Brain microvascular endothelial cell (primary cell): ENCODE results near the gene LTB.

Experiments used
- DNase-seq: peaks from one replicate; pipeline ENCODE4 v3.0.0-alpha.2; 2020
- H3K27ac ChIP-seq: fragments of 250-450 bp; sonication (Bioruptor Pico); 2 replicates; pipeline ENCODE4 v1.5.1; 2020; ENCODE audit warnings: mild to moderate bottlenecking, moderate library complexity
- H3K27me3 ChIP-seq: fragments of 250-450 bp; sonication (Bioruptor Pico); replicated peaks from 2 replicates; pipeline ENCODE4 v1.5.1; 2020; ENCODE audit warnings: mild to moderate bottlenecking
- H3K36me3 ChIP-seq: fragments of 250-450 bp; sonication (Bioruptor Pico); replicated peaks from 2 replicates; pipeline ENCODE4 v1.5.1; 2020; ENCODE audit warnings: mild to moderate bottlenecking
- H3K4me3 ChIP-seq: 2 replicates; pipeline ENCODE4 v1.5.1; 2011; ENCODE audit warnings: low read depth, mild to moderate bottlenecking, control low read depth, low read length, moderate library complexity
- in situ Hi-C: cut with HindIII; loops from 2 replicates; pipeline ENCODE4 v1.10.0; 2017; ENCODE audit warnings: low sequenced_read_pairs, low pct_ligation_motif_present
- TF ChIP-seq, protein P1 (sequence below): IDR thresholded peaks from 2 replicates; pipeline ENCODE4 v1.5.1; 2011; ENCODE audit warnings: low read depth, mild to moderate bottlenecking, moderate library complexity, low read length, control low read depth, inconsistent platforms; ENCODE audit errors: missing control alignments

The LTB gene, protein sequence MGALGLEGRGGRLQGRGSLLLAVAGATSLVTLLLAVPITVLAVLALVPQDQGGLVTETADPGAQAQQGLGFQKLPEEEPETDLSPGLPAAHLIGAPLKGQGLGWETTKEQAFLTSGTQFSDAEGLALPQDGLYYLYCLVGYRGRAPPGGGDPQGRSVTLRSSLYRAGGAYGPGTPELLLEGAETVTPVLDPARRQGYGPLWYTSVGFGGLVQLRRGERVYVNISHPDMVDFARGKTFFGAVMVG

DNA sequence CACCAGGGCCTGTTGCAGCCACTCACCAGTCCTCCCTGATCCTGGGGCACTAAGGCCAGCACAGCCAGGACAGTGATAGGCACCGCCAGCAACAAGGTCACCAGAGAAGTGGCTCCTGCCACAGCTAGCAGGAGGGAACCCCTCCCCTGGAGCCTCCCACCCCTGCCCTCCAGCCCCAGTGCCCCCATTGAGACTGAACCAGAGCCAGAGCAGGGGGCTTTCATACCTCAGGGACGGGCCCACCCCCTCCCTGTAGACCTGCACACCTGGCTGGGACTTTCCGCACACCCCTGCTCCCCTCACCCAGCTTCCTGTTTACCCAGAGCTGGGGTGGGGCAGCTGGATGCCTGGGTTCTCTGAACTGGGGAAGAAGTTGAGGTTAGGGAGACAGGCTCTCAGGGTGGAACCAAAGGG is at the start of gene LTB:
Gene LTB (minus strand): TSS at position 195 of the 414 bp plus-strand sequence. CDS start 7 bp downstream, at position 188.
- DNase-seq = no peak
- TF ChIP-seq, protein P1, sequence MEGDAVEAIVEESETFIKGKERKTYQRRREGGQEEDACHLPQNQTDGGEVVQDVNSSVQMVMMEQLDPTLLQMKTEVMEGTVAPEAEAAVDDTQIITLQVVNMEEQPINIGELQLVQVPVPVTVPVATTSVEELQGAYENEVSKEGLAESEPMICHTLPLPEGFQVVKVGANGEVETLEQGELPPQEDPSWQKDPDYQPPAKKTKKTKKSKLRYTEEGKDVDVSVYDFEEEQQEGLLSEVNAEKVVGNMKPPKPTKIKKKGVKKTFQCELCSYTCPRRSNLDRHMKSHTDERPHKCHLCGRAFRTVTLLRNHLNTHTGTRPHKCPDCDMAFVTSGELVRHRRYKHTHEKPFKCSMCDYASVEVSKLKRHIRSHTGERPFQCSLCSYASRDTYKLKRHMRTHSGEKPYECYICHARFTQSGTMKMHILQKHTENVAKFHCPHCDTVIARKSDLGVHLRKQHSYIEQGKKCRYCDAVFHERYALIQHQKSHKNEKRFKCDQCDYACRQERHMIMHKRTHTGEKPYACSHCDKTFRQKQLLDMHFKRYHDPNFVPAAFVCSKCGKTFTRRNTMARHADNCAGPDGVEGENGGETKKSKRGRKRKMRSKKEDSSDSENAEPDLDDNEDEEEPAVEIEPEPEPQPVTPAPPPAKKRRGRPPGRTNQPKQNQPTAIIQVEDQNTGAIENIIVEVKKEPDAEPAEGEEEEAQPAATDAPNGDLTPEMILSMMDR = no peak
- H3K27ac ChIP-seq = no peak within 1 kb of the TSS
- in situ Hi-C loops = no loop called here
- H3K36me3 ChIP-seq = no peaks in the 10 kb centered on the region
- H3K27me3 ChIP-seq = no peaks in the 10 kb centered on the region
- peak within 1 kb of the TSS; percentile 80 for H3K4me3 ChIP-seq

DNA sequence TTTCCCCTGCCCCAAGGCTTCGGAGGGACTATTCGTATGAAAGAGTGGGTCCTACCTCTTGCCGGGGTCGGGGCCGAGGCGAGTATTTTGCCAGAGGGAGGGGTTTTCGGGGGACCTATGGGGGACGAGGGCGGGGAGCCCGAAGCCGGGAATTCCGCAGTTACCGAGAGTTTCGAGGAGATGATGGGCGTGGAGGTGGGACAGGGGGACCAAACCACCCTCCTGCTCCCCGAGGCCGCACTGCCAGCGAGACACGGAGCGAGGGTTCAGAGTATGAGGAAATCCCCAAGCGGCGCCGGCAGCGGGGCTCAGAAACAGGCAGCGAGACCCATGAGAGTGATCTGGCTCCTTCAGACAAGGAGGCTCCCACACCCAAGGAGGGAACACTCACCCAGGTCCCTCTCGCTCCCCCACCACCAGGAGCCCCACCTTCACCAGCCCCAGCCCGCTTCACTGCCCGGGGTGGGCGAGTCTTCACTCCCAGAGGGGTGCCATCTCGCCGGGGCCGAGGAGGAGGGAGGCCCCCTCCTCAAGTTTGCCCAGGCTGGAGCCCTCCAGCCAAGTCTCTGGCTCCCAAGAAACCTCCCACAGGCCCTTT is 49.6 kb upstream of the LTB start:
- TF ChIP-seq, protein P1 = no peak
- H3K27ac ChIP-seq = no peak overlapping the region
- no peak overlapping the region for H3K4me3 ChIP-seq
- in situ Hi-C loops = no loop called here
- no peak for DNase-seq
- H3K27me3 ChIP-seq = no peaks in the 10 kb centered on the region
- peaks cover 97% of the 10 kb centered on the region for H3K36me3 ChIP-seq

DNA sequence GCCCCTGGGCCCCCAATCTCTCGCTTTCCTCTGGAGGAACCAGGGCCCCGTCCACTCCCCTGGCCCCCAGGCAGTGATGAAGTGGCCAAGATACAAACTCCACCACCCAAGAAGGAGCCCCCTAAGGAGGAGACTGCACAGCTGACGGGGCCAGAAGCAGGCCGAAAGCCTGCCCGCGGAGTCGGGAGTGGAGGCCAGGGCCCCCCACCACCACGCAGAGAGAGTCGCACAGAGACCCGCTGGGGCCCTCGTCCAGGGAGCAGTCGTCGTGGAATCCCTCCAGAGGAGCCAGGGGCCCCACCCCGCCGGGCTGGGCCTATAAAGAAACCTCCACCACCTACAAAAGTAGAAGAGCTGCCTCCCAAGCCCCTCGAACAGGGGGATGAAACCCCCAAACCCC is 49.0 kb upstream of the LTB start:
- TF ChIP-seq, protein P1 = no peak
- in situ Hi-C loops = no loop called here
- no peaks in the 10 kb centered on the region for H3K27me3 ChIP-seq
- H3K4me3 ChIP-seq = no peak overlapping the region
- no peak for DNase-seq
- no peak overlapping the region for H3K27ac ChIP-seq
- H3K36me3 ChIP-seq = peaks cover 99% of the 10 kb centered on the region

DNA sequence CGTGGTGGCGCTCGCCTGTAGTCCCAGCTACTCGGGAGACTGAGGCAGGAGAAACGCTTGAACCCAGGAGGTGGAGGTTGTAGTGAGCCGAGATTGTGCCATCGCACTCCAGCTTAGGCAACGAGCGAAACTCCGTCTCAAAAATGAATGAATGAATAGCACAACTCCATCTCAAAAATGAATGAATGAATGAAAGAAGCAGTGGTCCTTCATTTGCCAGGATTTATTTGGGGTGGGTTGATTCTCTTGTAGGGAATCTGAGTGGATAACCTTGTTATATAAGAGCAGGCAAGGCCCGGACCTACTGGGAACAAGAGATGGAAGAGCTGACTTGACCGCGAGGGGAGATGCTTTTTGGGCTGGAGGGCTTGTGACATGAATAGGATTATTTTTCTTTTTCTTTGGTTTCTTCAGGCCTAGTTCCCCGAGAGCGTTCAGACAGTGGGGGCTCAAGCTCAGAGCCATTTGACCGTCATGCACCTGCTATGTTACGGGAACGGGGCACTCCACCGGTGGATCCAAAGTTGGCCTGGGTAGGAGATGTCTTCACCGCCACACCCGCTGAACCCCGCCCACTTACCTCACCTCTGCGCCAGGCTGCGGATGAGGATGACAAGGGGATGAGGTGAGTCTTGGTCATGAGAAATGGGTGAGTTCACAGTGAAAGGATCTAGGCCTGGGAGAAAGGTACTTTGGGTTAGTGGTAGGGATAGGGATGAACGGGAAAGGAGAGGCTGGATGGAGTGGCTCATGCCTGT is 48.1 kb upstream of the LTB start:
- H3K36me3 ChIP-seq = peaks cover 99% of the 10 kb centered on the region
- TF ChIP-seq, protein P1 = no peak
- DNase-seq = no peak
- no peak overlapping the region for H3K27ac ChIP-seq
- in situ Hi-C loops = no loop called here
- H3K27me3 ChIP-seq = no peaks in the 10 kb centered on the region
- H3K4me3 ChIP-seq = no peak overlapping the region

DNA sequence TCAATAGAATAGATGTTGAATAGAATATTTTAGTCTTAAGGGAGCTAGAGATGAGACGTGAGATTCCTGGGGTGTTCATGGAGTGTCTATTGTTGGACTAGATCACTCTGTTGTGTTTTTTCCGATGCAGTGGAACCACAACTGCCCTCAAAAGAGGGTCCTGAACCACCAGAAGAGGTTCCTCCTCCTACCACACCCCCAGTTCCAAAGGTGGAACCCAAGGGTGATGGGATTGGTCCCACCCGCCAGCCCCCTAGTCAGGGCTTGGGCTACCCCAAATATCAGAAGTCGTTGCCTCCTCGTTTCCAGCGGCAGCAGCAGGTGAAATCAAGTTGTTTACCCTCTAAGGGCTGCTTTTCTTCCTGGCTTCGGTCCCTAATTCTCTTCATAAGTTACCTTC is 46.8 kb upstream of the LTB start:
- H3K27ac ChIP-seq = no peak overlapping the region

More for the DNA sequence above, 46.8 kb upstream of the LTB start:
- TF ChIP-seq, protein P1 = no peak
- peaks cover 99% of the 10 kb centered on the region for H3K36me3 ChIP-seq
- DNase-seq = no peak
- in situ Hi-C loops = no loop called here
- no peak overlapping the region for H3K4me3 ChIP-seq
- no peaks in the 10 kb centered on the region for H3K27me3 ChIP-seq
